T-cell (primary cell): ENCODE results near the gene ALX4. TPM values are rescaled to one million over a fixed set of nuclear protein-coding genes. Genes with fewer than 3 reads are reported as not detected.
A peak's percentile ranks its signal among the peaks of the same experiment; 100 is the strongest.

Experiments used
- ATAC-seq, 4 experiments: fragments of 200-7000 bp in 3 of 4; fragments of 150-1000 bp in 1 of 4; cut with Tn5 transposase; replicated peaks in 1 of 4; 1 replicate in 3 of 4; 2 replicates in 1 of 4; pipeline ENCODE4 v1.10.0; 2021; ENCODE audit warnings: moderate library complexity in 3 of 4, mild to moderate bottlenecking in 2 of 4, moderate number of reproducible peaks in 1 of 4
- CTCF ChIA-PET, 2 donors: fragments of 300-600 bp; sonication (Branson Sonifier 250); formaldehyde crosslinking; loops; one replicate each; lab custom pipeline; 2022; ENCODE audit warnings: antibody characterized with exemption in 2 of 2; lab: Charles Lee
- POLR2A ChIA-PET, 2 donors: fragments of 300-600 bp; sonication (Branson Sonifier 250); formaldehyde crosslinking; loops; one replicate each; lab custom pipeline; 2022; ENCODE audit warnings: antibody characterized with exemption in 2 of 2; lab: Charles Lee
- DNase-seq, 35 experiments: peaks; one replicate each; pipeline versions ENCODE4 v3.0.0 to v3.0.0-alpha.2; 2013 to 2023
- H3K27ac ChIP-seq: one replicate; pipeline ENCODE4 v1.5.1; 2013; ENCODE audit warnings: low read length
- H3K27me3 ChIP-seq, 2 experiments: replicated peaks in 1 of 2; 1 replicate in 1 of 2; 2 replicates in 1 of 2; pipeline versions ENCODE4 v1.6.1 to v1.7.0; 2013; ENCODE audit warnings: low read length in 1 of 2, mixed read lengths in 1 of 2; ENCODE audit not compliant: control insufficient read depth in 2 of 2, insufficient read depth in 2 of 2; ENCODE audit errors: extremely low read depth in 1 of 2
- H3K36me3 ChIP-seq, 2 donors: 1 replicate in 1 of 2; 2 replicates in 1 of 2; pipeline versions ENCODE4 v1.6.1 to v1.7.0; 2013; ENCODE audit warnings: low read length in 1 of 2; ENCODE audit not compliant: control insufficient read depth in 2 of 2, insufficient read depth in 1 of 2; ENCODE audit errors: extremely low read depth in 1 of 2
- H3K4me1 ChIP-seq, 2 experiments: 1 replicate in 1 of 2; 2 replicates in 1 of 2; pipeline versions ENCODE4 v1.6.1 to v1.7.0; 2013; ENCODE audit warnings: low read length in 2 of 2, mixed read lengths in 1 of 2; ENCODE audit not compliant: insufficient read depth in 2 of 2, control insufficient read depth in 1 of 2; ENCODE audit errors: extremely low read depth in 1 of 2
- H3K4me3 ChIP-seq, 2 donors: 1 replicate in 1 of 2; 2 replicates in 1 of 2; pipeline versions ENCODE4 v1.5.1 to v1.7.0; 2013; ENCODE audit warnings: mild to moderate bottlenecking in 2 of 2, low read length in 1 of 2, moderate library complexity in 1 of 2; ENCODE audit not compliant: control insufficient read depth in 1 of 2; ENCODE audit errors: extremely low read depth in 1 of 2
- H3K9me3 ChIP-seq: 2 replicates; pipeline ENCODE4 v1.7.0; 2013
- H3K27ac Mint-ChIP-seq, 2 donors: one replicate each; pipeline ENCODE4 v1.8.0; 2020 to 2021; ENCODE audit warnings: mild to moderate bottlenecking in 2 of 2, mixed read lengths in 2 of 2
- H3K27me3 Mint-ChIP-seq, 2 donors: one replicate each; pipeline ENCODE4 v1.8.0; 2021 to 2022; ENCODE audit warnings: mixed read lengths in 2 of 2
- H3K36me3 Mint-ChIP-seq: one replicate; pipeline ENCODE4 v1.8.0; 2021; ENCODE audit warnings: mixed read lengths
- H3K4me1 Mint-ChIP-seq, 3 donors: one replicate each; pipeline ENCODE4 v1.8.0; 2020 to 2022; ENCODE audit warnings: mixed read lengths in 3 of 3, mild to moderate bottlenecking in 1 of 3
- H3K4me3 Mint-ChIP-seq, 3 donors: one replicate each; pipeline ENCODE4 v1.8.0; 2020 to 2022; ENCODE audit warnings: mild to moderate bottlenecking in 3 of 3, mixed read lengths in 3 of 3, moderate library complexity in 3 of 3
- H3K9me3 Mint-ChIP-seq, 3 donors: one replicate each; pipeline ENCODE4 v1.8.0; 2020 to 2022; ENCODE audit warnings: mixed read lengths in 3 of 3
- WGBS: methylation state at CpG from one replicate; pipeline ENCODE4 v1.1.5; 2013; ENCODE audit warnings: missing lambda C conversion rate; ENCODE audit not compliant: insufficient coverage; 5-methylcytosine and 5-hydroxymethylcytosine counted together
- total RNA-seq, 35 experiments: library from RNA in 6 of 35; stranded (reverse) in 6 of 35; fragments of 120-200 nt in 1 of 35; gene quantifications; one replicate each; pipeline versions ENCODE4 v1.2.1 to v1.2.4 and lab custom pipeline; 2013 to 2026

ALX4 gene
- total RNA-seq, 5 donors from 2014 or later (not counting 1 experiment from before 2014, with no cell fraction given), result not detected

GRCh38 chr11:44314733-44315132 lies 4.8 kb upstream of the ALX4 start:
- Mint-ChIP-seq H3K36me3 (no peaks in the 10 kb centered on the region), H3K27me3 (peaks cover 69 to 94% of the 10 kb centered on the region in 2 donors), H3K4me3 (no peak overlapping the region), H3K27ac (no peak overlapping the region), H3K4me1 (peaks cover 0 to 25% (median 24%) of the 10 kb centered on the region in 3 donors), H3K9me3 (no peaks in the 10 kb centered on the region)
- DNase-seq, result no peak
- H3K27me3 ChIP-seq, result peaks cover 29 to 96% of the 10 kb centered on the region in 2 experiments
- no peak overlapping the region for H3K27ac ChIP-seq
- H3K36me3 ChIP-seq, result no peaks in the 10 kb centered on the region
- ATAC-seq, result no peak
- peaks cover 0 to 17% of the 10 kb centered on the region in 2 experiments for H3K4me1 ChIP-seq
- 25% methylated on average over 1 of the region's 2 CpGs for WGBS
- ChIA-PET POLR2A (no interaction called here), CTCF (no interaction called here)
- H3K4me3 ChIP-seq, result no peak overlapping the region
- no peaks in the 10 kb centered on the region for H3K9me3 ChIP-seq

DNA sequence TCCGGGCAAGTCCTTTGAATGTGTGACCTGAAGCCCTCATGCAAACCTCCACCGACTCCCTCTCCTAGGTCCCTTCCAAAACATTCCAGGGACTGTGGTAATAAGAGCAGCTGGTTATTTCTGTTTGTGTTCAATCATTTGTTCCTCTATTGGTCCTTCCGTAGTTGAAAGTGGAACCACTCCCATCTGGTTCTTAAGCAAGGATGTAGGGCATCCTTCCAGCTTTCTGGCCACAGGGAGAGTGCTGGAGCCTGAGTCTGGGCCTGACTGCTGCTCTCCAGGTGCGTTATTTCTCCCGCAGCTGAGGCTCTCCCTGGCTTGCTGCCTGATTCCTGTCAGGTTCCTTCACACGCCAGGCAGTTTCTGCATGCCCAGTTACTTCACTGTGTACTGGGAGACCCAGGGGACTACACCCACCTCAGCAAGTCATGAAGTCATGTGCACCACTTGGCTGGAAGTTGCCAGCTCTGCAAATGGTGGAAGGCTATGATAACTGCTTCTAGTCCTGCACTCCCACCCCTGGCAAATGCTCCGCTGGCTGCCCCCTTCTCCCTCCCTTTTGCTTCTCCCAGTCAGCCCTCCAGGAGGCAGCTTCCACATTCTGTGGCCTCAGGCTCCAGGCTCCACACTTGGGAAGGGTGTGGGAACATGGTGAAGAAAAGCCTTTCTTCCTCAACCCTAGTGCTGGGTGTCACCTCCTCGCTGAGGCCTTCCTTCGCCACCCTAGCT lies 4.0 kb upstream of the ALX4 start:
- Mint-ChIP-seq H3K27ac (peak overlapping the region in 1 of 2 donors; percentile 0), H3K4me1 (peaks cover 0 to 28% (median 23%) of the 10 kb centered on the region in 3 donors), H3K36me3 (no peaks in the 10 kb centered on the region), H3K27me3 (peaks cover 61 to 91% of the 10 kb centered on the region in 2 donors), H3K9me3 (no peaks in the 10 kb centered on the region), H3K4me3 (no peak overlapping the region)
- H3K36me3 ChIP-seq, result no peaks in the 10 kb centered on the region
- DNase-seq (no peak), ATAC-seq (no peak)
- no peak overlapping the region for H3K4me3 ChIP-seq
- H3K27ac ChIP-seq, result no peak overlapping the region
- peaks cover 2 to 19% of the 10 kb centered on the region in 2 experiments for H3K4me1 ChIP-seq
- WGBS, result 12% methylated on average over 4 of the region's 9 CpGs
- POLR2A ChIA-PET, result no interaction called here
- no peaks in the 10 kb centered on the region for H3K9me3 ChIP-seq
- CTCF ChIA-PET, result no interaction called here
- peaks cover 29 to 95% of the 10 kb centered on the region in 2 experiments for H3K27me3 ChIP-seq

GRCh38 chr11:44312876-44313275 lies 2.9 kb upstream of the ALX4 start:
- Mint-ChIP-seq H3K27ac (no peak overlapping the region), H3K4me1 (peaks cover 0 to 29% (median 23%) of the 10 kb centered on the region in 3 donors), H3K27me3 (peaks cover 62 to 90% of the 10 kb centered on the region in 2 donors), H3K4me3 (no peak overlapping the region), H3K36me3 (no peaks in the 10 kb centered on the region), H3K9me3 (no peaks in the 10 kb centered on the region)
- Histone ChIP-seq H3K9me3 (no peaks in the 10 kb centered on the region), H3K27ac (no peak overlapping the region), H3K27me3 (peaks cover 25 to 94% of the 10 kb centered on the region in 2 experiments), H3K4me3 (no peak overlapping the region), H3K4me1 (peaks cover 2 to 19% of the 10 kb centered on the region in 2 experiments), H3K36me3 (no peaks in the 10 kb centered on the region)
- ATAC-seq (no peak), DNase-seq (no peak)
- POLR2A ChIA-PET, result no interaction called here
- WGBS, result no CpG with 5 or more reads among the region's 4 CpGs
- CTCF ChIA-PET, result no interaction called here

- Mint-ChIP-seq H3K4me3 (peak overlapping the region in 1 of 3 donors; percentile 46), H3K27me3 (peaks cover 69 to 89% of the 10 kb centered on the region in 2 donors), H3K36me3 (no peaks in the 10 kb centered on the region), H3K9me3 (no peaks in the 10 kb centered on the region), H3K27ac (no peak overlapping the region), H3K4me1 (peaks cover 3 to 28% (median 19%) of the 10 kb centered on the region in 3 donors)
- WGBS, result 19% methylated on average over 34 of the region's 44 CpGs
- no peak for DNase-seq
- H3K27ac ChIP-seq, result no peak overlapping the region
- peaks cover 2 to 12% of the 10 kb centered on the region in 2 experiments for H3K4me1 ChIP-seq
- CTCF ChIA-PET, result no interaction called here
- peaks cover 33 to 94% of the 10 kb centered on the region in 2 experiments for H3K27me3 ChIP-seq
- no peaks in the 10 kb centered on the region for H3K36me3 ChIP-seq
- POLR2A ChIA-PET, result no interaction called here
- ATAC-seq, result no peak
- no peak overlapping the region for H3K4me3 ChIP-seq
- H3K9me3 ChIP-seq, result no peaks in the 10 kb centered on the region
Measured at GRCh38 chr11:44311339-44312261, 1.7 kb upstream of the ALX4 start.

GRCh38 chr11:44310463-44311272 lies 729 bp upstream of the ALX4 start:
- DNase-seq, result no peak
- WGBS, result 15% methylated on average over 28 of the region's 49 CpGs
- Mint-ChIP-seq H3K9me3 (no peaks in the 10 kb centered on the region), H3K36me3 (no peaks in the 10 kb centered on the region), H3K27ac (no peak overlapping the region), H3K4me1 (peaks cover 11 to 29% (median 20%) of the 10 kb centered on the region in 3 donors), H3K4me3 (peak overlapping the region in 2 of 3 donors; percentile 24 to 52), H3K27me3 (peaks cover 71 to 92% of the 10 kb centered on the region in 2 donors)
- no peak for ATAC-seq
- H3K36me3 ChIP-seq, result no peaks in the 10 kb centered on the region
- no peaks in the 10 kb centered on the region for H3K9me3 ChIP-seq
- H3K4me1 ChIP-seq, result peaks cover 2 to 18% of the 10 kb centered on the region in 2 experiments
- no peak overlapping the region for H3K27ac ChIP-seq
- peaks cover 34 to 94% of the 10 kb centered on the region in 2 experiments for H3K27me3 ChIP-seq
- ChIA-PET CTCF (no interaction called here), POLR2A (no interaction called here)
- H3K4me3 ChIP-seq, result no peak overlapping the region

DNA sequence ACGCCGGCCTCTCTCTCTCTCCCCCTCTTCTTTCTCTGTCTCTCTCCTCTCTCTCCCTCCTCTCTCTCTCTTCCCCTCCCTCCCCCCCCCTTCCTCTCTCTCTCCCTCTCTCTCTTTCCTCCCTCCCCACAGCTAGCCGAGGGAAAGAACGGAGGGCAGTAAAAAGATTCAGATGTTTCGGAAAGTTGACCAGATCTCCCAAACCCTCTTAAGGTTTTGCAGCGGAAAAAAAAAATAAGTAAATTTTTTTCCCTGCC lies 195 bp upstream of the ALX4 start:
- Histone ChIP-seq H3K4me3 (no peak overlapping the region), H3K27me3 (peaks cover 29 to 95% of the 10 kb centered on the region in 2 experiments), H3K36me3 (no peaks in the 10 kb centered on the region), H3K9me3 (no peaks in the 10 kb centered on the region), H3K4me1 (peaks cover 2 to 23% of the 10 kb centered on the region in 2 experiments), H3K27ac (no peak overlapping the region)
- CTCF ChIA-PET, result no interaction called here
- peaks cover 16 to 31% (median 22%) of the 10 kb centered on the region in 3 donors for H3K4me1 Mint-ChIP-seq
- H3K27ac Mint-ChIP-seq, result no peak overlapping the region
- no peaks in the 10 kb centered on the region for H3K9me3 Mint-ChIP-seq
- POLR2A ChIA-PET, result no interaction called here
- ATAC-seq, result no peak
- 20% methylated on average over 3 of the region's 6 CpGs for WGBS
- H3K27me3 Mint-ChIP-seq, result peaks cover 70 to 92% of the 10 kb centered on the region in 2 donors
- H3K36me3 Mint-ChIP-seq, result no peaks in the 10 kb centered on the region
- no peak for DNase-seq
- H3K4me3 Mint-ChIP-seq, result peak overlapping the region in 1 of 3 donors; percentile 52
